ENCODE measurements around the gene RPLP2.

Gene RPLP2

DNA sequence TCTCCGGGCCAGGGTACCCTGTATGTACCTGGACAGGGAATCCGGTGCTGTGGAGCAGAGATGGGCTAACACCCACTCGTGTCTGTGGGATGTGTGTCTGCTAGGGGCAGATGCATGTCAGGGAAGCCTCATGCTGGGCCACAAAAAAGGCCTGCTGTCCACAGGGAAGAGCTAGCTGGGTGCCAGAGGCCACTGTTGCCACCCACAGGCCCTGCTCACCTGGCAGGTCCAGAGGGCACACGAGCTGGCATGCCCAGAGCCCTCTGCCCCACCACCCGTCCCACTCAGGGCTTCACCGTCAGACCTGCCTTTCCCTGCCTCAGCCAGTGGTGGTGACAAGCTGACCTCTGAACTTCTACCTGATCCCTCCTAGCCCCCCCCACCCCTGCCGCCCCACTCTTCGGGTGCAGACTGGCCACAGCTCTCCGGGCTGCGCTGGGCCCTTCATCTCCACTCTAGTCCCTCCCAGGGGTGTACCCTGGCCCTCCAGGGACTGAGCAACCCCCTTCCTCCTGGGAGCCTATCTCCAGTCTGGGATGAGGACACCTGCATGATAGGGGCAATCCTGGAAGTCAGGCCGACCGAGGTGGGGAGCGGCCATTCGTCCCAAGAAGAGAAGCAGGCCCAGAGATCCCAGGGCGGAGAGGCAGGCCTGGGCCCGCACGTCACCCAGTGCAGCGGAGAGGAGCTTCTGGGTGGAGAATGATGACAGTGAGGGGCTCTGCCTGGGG is 13.0 kb upstream of the RPLP2 start:
- DNase-seq: no peak
- no peaks in the 10 kb centered on the region for H3K27me3 ChIP-seq
- peak overlapping the region; percentile 77 for H3K4me3 ChIP-seq (ENCODE audit: low read depth, low read length)
- peaks cover 5% of the 10 kb centered on the region; the same call in 1 of the 2 replicates for H3K4me1 ChIP-seq
- TF ChIP-seq, protein P1, sequence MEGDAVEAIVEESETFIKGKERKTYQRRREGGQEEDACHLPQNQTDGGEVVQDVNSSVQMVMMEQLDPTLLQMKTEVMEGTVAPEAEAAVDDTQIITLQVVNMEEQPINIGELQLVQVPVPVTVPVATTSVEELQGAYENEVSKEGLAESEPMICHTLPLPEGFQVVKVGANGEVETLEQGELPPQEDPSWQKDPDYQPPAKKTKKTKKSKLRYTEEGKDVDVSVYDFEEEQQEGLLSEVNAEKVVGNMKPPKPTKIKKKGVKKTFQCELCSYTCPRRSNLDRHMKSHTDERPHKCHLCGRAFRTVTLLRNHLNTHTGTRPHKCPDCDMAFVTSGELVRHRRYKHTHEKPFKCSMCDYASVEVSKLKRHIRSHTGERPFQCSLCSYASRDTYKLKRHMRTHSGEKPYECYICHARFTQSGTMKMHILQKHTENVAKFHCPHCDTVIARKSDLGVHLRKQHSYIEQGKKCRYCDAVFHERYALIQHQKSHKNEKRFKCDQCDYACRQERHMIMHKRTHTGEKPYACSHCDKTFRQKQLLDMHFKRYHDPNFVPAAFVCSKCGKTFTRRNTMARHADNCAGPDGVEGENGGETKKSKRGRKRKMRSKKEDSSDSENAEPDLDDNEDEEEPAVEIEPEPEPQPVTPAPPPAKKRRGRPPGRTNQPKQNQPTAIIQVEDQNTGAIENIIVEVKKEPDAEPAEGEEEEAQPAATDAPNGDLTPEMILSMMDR (IDR thresholded peaks at IDR 0.05; ENCODE audit: low read depth, low read length): no peak
- H3K36me3 ChIP-seq: peaks cover 7% of the 10 kb centered on the region; the same call in 1 of the 2 replicates
- no peaks in the 10 kb centered on the region for H3K9me3 ChIP-seq

GRCh38 chr11:797296-798092 is 12.3 kb upstream of the RPLP2 start:
- Histone ChIP-seq H3K27me3 (no peaks in the 10 kb centered on the region), H3K36me3 (peaks cover 7% of the 10 kb centered on the region; the same call in 1 of the 2 replicates), H3K9me3 (no peaks in the 10 kb centered on the region), H3K4me3 (ENCODE audit: low read depth, low read length) (peak overlapping the region; percentile 77), H3K4me1 (peaks cover 5% of the 10 kb centered on the region; the same call in 1 of the 2 replicates)
- TF ChIP-seq, protein P1 (IDR thresholded peaks at IDR 0.05; ENCODE audit: low read depth, low read length): no peak
- peak; percentile 73 for DNase-seq

DNA sequence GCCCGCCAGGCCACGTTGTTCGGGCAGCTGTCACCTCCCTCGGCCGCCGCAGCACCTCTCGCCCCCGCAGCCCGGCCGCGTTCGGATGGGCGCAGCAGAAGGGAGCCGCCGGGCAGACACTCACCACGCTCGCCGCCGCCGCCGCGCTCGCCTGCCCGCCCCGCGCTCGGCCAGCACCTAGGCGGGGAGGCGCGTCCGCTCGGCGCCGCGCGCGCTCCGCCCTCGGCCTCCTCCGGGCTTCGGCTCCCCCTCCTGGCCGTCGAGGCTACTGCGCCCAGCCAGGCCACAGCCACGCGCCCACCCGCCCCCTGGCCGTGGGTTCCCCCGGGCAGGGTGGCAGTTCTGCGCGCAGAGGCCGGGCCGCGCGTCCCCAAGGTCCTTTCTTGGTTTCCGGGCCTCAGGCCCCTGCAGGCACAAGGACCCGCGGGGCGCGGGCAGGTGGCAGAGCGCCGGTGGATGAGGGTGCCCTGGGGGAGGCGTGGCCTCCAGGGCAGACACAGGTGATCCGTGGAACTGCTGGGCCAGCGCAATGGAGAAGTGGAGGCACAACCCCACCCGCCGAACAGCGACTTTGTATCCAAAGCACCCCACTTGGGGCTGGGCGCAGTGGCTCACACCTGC is 11.6 kb upstream of the RPLP2 start, which contains the start of gene SLC25A22:
TSS of gene SLC25A22 (minus strand) at position 189 of the 621 bp plus-strand sequence. CDS start 3,275 bp downstream, outside the sequence.
- peaks cover 7% of the 10 kb centered on the region; the same call in 1 of the 2 replicates for H3K36me3 ChIP-seq

GRCh38 chr11:799641-800316 is 10.0 kb upstream of the RPLP2 start:
- Histone ChIP-seq H3K27me3 (no peaks in the 10 kb centered on the region), H3K4me3 (ENCODE audit: low read depth, low read length) (no peak overlapping the region), H3K9me3 (no peaks in the 10 kb centered on the region), H3K36me3 (no peaks in the 10 kb centered on the region; the same call in 1 of the 2 replicates), H3K4me1 (peaks cover 9% of the 10 kb centered on the region; the same call in 1 of the 2 replicates)
- TF ChIP-seq, protein P1 (IDR thresholded peaks at IDR 0.05; ENCODE audit: low read depth, low read length): no peak
- DNase-seq: no peak

More for the DNA sequence above, 11.6 kb upstream of the RPLP2 start, which contains the start of gene SLC25A22:
- TF ChIP-seq, protein P1 (IDR thresholded peaks at IDR 0.05; ENCODE audit: low read depth, low read length): peak; percentile 40
- peak; percentile 83 for DNase-seq
- Histone ChIP-seq H3K4me1 (peaks cover 5% of the 10 kb centered on the region; the same call in 1 of the 2 replicates), H3K9me3 (no peaks in the 10 kb centered on the region), H3K27me3 (no peaks in the 10 kb centered on the region), H3K4me3 (ENCODE audit: low read depth, low read length) (peak within 1 kb of the TSS; percentile 77)

DNA sequence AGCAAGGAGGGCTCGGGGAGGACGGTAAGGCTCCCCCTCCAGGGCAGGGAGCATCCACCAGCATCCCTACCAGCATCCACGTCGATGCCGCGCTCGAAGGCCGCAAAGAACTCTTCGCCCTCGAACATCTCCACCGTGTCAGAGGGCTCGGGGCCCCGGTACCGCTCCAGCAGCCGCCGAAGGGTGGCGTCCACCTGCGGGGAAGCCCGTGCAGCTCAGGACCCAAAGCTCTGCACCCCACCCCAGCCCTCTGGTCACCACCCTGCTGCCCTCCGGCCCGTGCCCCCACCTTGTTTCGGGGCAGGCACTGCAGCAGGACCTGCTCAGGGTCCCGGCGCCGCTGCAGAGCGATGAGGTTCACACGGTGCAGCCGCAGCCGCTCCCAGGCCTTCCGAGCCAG is 9.3 kb upstream of the RPLP2 start:
- H3K9me3 ChIP-seq: no peaks in the 10 kb centered on the region
- H3K36me3 ChIP-seq: no peaks in the 10 kb centered on the region
- peaks cover 9% of the 10 kb centered on the region; the same call in 1 of the 2 replicates for H3K4me1 ChIP-seq
- no peaks in the 10 kb centered on the region for H3K27me3 ChIP-seq
- no peak overlapping the region for H3K4me3 ChIP-seq (ENCODE audit: low read depth, low read length)
- TF ChIP-seq, protein P1 (IDR thresholded peaks at IDR 0.05; ENCODE audit: low read depth, low read length): no peak
- DNase-seq: no peak
